Measurements from ENCODE around the gene GSTM1.

The GSTM1 gene

DNA sequence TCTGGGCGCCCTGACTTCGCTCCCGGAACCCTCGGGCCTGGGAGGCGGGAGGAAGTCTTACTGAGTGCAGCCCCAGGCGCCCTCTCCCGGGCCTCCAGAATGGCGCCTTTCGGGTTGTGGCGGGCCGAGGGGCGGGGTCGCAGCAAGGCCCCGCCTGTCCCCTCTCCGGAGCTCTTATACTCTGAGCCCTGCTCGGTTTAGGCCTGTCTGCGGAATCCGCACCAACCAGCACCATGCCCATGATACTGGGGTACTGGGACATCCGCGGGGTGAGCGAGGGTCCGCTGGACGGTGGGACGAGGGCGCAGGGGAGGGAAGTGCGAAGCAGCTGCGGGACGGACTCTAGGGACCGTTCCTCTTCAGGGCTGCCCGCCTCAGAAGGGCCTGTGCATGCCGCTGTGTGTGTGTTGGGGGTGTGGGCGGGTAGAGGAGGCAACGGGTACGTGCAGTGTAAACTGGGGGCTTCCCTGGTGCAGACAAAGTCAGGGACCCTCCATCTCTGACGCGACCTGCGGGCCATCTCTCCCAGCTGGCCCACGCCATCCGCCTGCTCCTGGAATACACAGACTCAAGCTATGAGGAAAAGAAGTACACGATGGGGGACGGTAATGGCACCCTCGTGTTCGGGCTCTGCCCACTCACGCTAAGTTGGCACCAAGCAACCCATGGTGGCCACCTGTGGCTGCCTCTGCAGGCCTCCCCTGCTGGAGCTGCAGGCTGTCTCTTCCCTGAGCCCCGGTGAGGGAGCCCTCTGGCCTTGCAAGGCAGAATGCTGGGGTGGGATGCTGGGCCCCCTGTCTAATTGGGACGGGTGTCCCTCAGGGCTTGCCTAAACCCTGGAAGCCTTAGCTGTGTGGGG, at the start of gene GSTM1:
GSTM1 (plus strand) TSS at position 177 of the 859 bp plus-strand sequence; CDS start at position 234, 57 bp downstream.
- no peak for TF ChIP-seq Cebpa-rat (IDR thresholded peaks at IDR 0.05)
- peak within 1 kb of the TSS; percentile 90 to 99 (median 96) for H3K4me2 ChIP-seq
- H3K9me3 ChIP-seq (replicated peaks in 1 of 11), result peaks cover 8 to 23% (median 15%) of the 10 kb centered on the region in 11 experiments; a peak in 21 of 22 replicates
- H3K27ac ChIP-seq, result peak within 1 kb of the TSS; percentile 66 to 90 (median 86)
- H3K9ac ChIP-seq, result peak within 1 kb of the TSS; percentile 74 to 90 (median 84)
- H3K4me1 ChIP-seq, result peaks cover 12 to 27% (median 17%) of the 10 kb centered on the region in 10 experiments
- H3K36me3 ChIP-seq, result peaks cover 0 to 38% (median 22%) of the 10 kb centered on the region in 11 experiments; a peak in 15 of 22 replicates
- H4K20me1 ChIP-seq, result no peaks in the 10 kb centered on the region
- peak within 1 kb of the TSS; percentile 54 to 78 (median 66) for H3K4me3 ChIP-seq
- H3K27me3 ChIP-seq, result no peaks in the 10 kb centered on the region

GRCh38 chr1:109639063-109639840, 48.4 kb upstream of the GSTM1 start:
- no peak overlapping the region for H3K27ac ChIP-seq
- no peak for TF ChIP-seq Cebpa-rat (IDR thresholded peaks at IDR 0.05)
- H3K4me3 ChIP-seq, result no peak overlapping the region
- no peak overlapping the region for H3K9ac ChIP-seq
- H3K27me3 ChIP-seq, result no peaks in the 10 kb centered on the region
- no peaks in the 10 kb centered on the region for H3K36me3 ChIP-seq
- H4K20me1 ChIP-seq, result 0 out of 22 replicates have a peak, but pooled peaks cover 0 to 4% (median 0%) of the 10 kb centered on the region in 11 experiments
- H3K4me1 ChIP-seq, result peaks cover 23 to 45% (median 29%) of the 10 kb centered on the region in 10 experiments
- H3K4me2 ChIP-seq, result no peak overlapping the region
- no peaks in the 10 kb centered on the region for H3K9me3 ChIP-seq (replicated peaks in 1 of 11)

DNA sequence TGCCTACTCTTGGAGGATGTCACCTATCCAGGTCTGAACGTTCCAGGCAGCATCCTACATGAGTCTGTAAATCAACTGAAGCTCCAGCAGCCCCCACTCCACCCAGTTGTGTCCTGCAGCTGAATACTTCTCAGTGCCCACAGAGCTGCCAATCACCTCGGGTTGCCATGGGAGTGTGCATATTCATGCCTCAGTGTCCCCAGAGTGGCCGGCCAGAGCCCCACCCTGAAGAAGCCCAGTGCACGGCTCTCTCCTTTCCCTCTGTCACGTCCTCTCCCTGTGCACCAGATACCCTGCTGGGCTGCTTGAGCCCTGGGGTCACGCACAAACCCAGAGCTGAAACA, 47.8 kb upstream of the GSTM1 start:
- H3K27me3 ChIP-seq, result no peaks in the 10 kb centered on the region
- H3K4me2 ChIP-seq, result no peak overlapping the region
- 0 out of 22 replicates have a peak, but pooled peaks cover 0 to 4% (median 0%) of the 10 kb centered on the region in 11 experiments for H4K20me1 ChIP-seq
- no peak overlapping the region for H3K4me3 ChIP-seq
- no peaks in the 10 kb centered on the region for H3K9me3 ChIP-seq (replicated peaks in 1 of 11)
- H3K36me3 ChIP-seq, result no peaks in the 10 kb centered on the region
- no peak overlapping the region for H3K27ac ChIP-seq
- TF ChIP-seq Cebpa-rat (IDR thresholded peaks at IDR 0.05), result no peak
- no peak overlapping the region for H3K9ac ChIP-seq
- H3K4me1 ChIP-seq, result peaks cover 20 to 39% (median 28%) of the 10 kb centered on the region in 10 experiments

DNA sequence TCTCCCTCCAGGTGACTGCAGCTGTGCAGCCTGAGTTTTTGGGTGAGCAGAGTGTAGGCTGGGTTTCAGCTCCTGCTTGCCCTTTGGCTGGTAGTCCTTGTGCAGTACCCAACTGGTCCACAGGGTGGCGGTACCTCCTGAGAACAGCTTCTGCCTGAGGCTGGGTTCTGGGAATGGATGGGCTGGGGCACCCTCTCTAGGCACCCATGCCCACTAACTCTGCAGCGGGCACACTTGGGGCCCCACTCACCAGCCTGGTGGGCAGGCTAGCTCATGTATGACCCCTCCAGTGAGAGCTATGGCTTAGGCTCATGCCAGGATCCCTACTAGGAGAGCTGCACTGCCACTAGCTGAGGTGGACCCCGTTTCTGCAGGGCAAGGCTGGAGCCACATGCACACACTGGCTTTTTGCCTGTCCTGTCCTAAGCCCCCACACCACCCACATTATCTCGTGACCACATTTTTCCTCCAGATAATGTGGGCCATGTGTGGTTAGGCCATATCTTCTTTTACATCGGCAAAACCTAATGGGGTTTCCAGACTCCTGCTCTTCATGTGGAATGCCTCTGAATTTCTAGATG, 47.2 kb upstream of the GSTM1 start:
- Histone ChIP-seq H3K27ac (no peak overlapping the region), H4K20me1 (0 out of 22 replicates have a peak, but pooled peaks cover 0 to 4% (median 0%) of the 10 kb centered on the region in 11 experiments)

GRCh38 chr1:109641078-109641740, 46.4 kb upstream of the GSTM1 start:
- Histone ChIP-seq H3K4me2 (no peak overlapping the region), H3K27me3 (no peaks in the 10 kb centered on the region), H3K4me3 (no peak overlapping the region), H4K20me1 (0 out of 22 replicates have a peak, but pooled peaks cover 0 to under 1% (median 0%) of the 10 kb centered on the region in 11 experiments), H3K27ac (no peak overlapping the region), H3K9ac (no peak overlapping the region), H3K4me1 (peaks cover 15 to 34% (median 23%) of the 10 kb centered on the region in 10 experiments), H3K9me3 (replicated peaks in 1 of 11) (peaks cover 0 to 3% (median under 1%) of the 10 kb centered on the region in 11 experiments; a peak in 7 of 22 replicates), H3K36me3 (no peaks in the 10 kb centered on the region)
- TF ChIP-seq Cebpa-rat (IDR thresholded peaks at IDR 0.05), result no peak

More for the DNA sequence above, 47.2 kb upstream of the GSTM1 start:
- Histone ChIP-seq H3K9ac (no peak overlapping the region), H3K4me2 (no peak overlapping the region; a peak in 1 of 22 replicates), H3K9me3 (replicated peaks in 1 of 11) (no peaks in the 10 kb centered on the region), H3K4me1 (peaks cover 15 to 37% (median 26%) of the 10 kb centered on the region in 10 experiments), H3K27me3 (no peaks in the 10 kb centered on the region), H3K36me3 (no peaks in the 10 kb centered on the region), H3K4me3 (no peak overlapping the region)
- TF ChIP-seq Cebpa-rat (IDR thresholded peaks at IDR 0.05), result no peak

DNA sequence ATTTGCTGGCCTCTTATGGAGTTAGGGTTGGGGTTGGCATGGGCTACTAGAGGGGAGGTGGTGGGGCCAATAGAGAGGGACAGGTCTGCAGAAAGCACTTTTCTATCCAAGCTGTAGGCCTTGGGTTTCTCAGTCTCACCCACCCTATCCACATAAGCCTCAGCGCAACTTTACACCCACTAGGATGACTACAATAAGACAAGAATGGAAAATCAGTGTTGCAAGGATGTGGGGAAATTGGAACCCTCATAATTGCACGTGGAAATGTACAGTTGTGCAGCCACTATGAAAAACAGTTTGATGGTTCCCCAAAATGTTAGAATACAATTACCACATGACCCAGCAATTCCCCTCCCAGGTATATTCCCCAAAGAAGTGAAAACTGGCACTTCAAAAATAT, 45.8 kb upstream of the GSTM1 start:
- H3K27ac ChIP-seq, result no peak overlapping the region
- H3K27me3 ChIP-seq, result no peaks in the 10 kb centered on the region
- peaks cover 12 to 27% (median 17%) of the 10 kb centered on the region in 10 experiments; a peak in 19 of 20 replicates for H3K4me1 ChIP-seq
- H3K4me2 ChIP-seq, result no peak overlapping the region
- no peak overlapping the region for H3K9ac ChIP-seq
- no peaks in the 10 kb centered on the region for H3K36me3 ChIP-seq
- H3K4me3 ChIP-seq, result no peak overlapping the region
- no peaks in the 10 kb centered on the region for H4K20me1 ChIP-seq
- peaks cover 0 to 7% (median 3%) of the 10 kb centered on the region in 11 experiments; a peak in 8 of 22 replicates for H3K9me3 ChIP-seq (replicated peaks in 1 of 11)
- no peak for TF ChIP-seq Cebpa-rat (IDR thresholded peaks at IDR 0.05)

DNA sequence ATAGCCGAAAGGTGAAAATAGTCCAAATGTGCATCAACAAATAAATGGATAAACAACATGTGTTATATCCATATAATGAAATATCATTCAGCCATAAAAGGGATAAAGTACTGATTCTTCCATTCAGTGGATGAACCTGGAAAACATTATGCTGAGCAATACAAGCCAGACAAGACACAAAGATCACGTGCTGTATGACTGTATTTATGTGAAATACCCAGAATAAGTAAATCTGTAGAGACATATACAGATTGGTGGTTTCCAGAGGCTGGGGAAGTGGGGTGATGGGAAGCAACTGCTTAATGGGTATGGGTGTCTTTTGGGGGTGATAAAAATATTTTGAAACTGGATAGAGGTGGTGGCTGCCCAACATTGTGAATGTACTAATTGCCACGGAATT, 45.0 kb upstream of the GSTM1 start:
- H3K4me3 ChIP-seq, result no peak overlapping the region
- no peak overlapping the region for H3K27ac ChIP-seq
- no peak for TF ChIP-seq Cebpa-rat (IDR thresholded peaks at IDR 0.05)
- H4K20me1 ChIP-seq, result no peaks in the 10 kb centered on the region
- peak overlapping the region in 9 of 11 experiments; percentile 42 to 80 (median 72); a peak in 11 of 22 replicates for H3K4me2 ChIP-seq
- no peaks in the 10 kb centered on the region for H3K27me3 ChIP-seq
- H3K36me3 ChIP-seq, result no peaks in the 10 kb centered on the region
- H3K9me3 ChIP-seq (replicated peaks in 1 of 11), result peaks cover 0 to 7% (median 3%) of the 10 kb centered on the region in 11 experiments; a peak in 8 of 22 replicates
- no peak overlapping the region for H3K9ac ChIP-seq
- H3K4me1 ChIP-seq, result peaks cover 12 to 27% (median 16%) of the 10 kb centered on the region in 10 experiments; a peak in 19 of 20 replicates
